ENCODE data around the gene TMEM139. TPM values are rescaled to one million over a fixed set of nuclear protein-coding genes. Genes with fewer than 3 reads are reported as not detected.

The TMEM139 gene
- total RNA-seq, 4 donors from 2014 or later: 2.2 to 11.1 TPM; not detected in 2

GRCh38 chr7:143285470-143285778 lies 666 bp downstream of the TMEM139 start:
- no peak overlapping the region for H3K27ac ChIP-seq
- H3K9me3 ChIP-seq: no peaks in the 10 kb centered on the region
- no peaks in the 10 kb centered on the region for H3K27me3 ChIP-seq
- H3K4me1 ChIP-seq: peaks cover 3 to 6% of the 10 kb centered on the region in 2 donors
- no peak overlapping the region for H3K4me3 ChIP-seq
- TF ChIP-seq CTCF (IDR thresholded peaks at IDR 0.05) (no peak), POLR2A (IDR thresholded peaks at IDR 0.05) (no peak)
- DNase-seq: no peak
- intact Hi-C loops (cut with DNase I; ENCODE audit: low total_unique reads): no loop called here
- no peaks in the 10 kb centered on the region for H3K36me3 ChIP-seq

GRCh38 chr7:143285806-143286521 lies 1.2 kb downstream of the TMEM139 start:
- Histone ChIP-seq H3K4me1 (peaks cover 6 to 8% of the 10 kb centered on the region in 2 donors), H3K27me3 (no peaks in the 10 kb centered on the region), H3K36me3 (no peaks in the 10 kb centered on the region), H3K27ac (no peak overlapping the region), H3K4me3 (no peak overlapping the region), H3K9me3 (no peaks in the 10 kb centered on the region)
- TF ChIP-seq POLR2A (IDR thresholded peaks at IDR 0.05) (no peak), CTCF (IDR thresholded peaks at IDR 0.05) (no peak)
- intact Hi-C loops (cut with DNase I; ENCODE audit: low total_unique reads): no loop called here
- no peak for DNase-seq

- Histone ChIP-seq H3K4me1 (peaks cover 6 to 8% of the 10 kb centered on the region in 2 donors), H3K9me3 (no peaks in the 10 kb centered on the region), H3K4me3 (no peak overlapping the region), H3K27ac (no peak overlapping the region), H3K27me3 (no peaks in the 10 kb centered on the region), H3K36me3 (no peaks in the 10 kb centered on the region)
- no peak for DNase-seq
- no peak for TF ChIP-seq CTCF (IDR thresholded peaks at IDR 0.05)
- intact Hi-C loops (cut with DNase I; ENCODE audit: low total_unique reads): no loop called here
Observed at GRCh38 chr7:143286522-143286890, 1.7 kb downstream of the TMEM139 start.

GRCh38 chr7:143287339-143287934 lies 2.7 kb downstream of the TMEM139 start:
- no peak for DNase-seq
- no peaks in the 10 kb centered on the region for H3K36me3 ChIP-seq
- intact Hi-C loops (cut with DNase I; ENCODE audit: low total_unique reads): no loop called here
- H3K4me1 ChIP-seq: peaks cover 6 to 8% of the 10 kb centered on the region in 2 donors
- TF ChIP-seq CTCF (IDR thresholded peaks at IDR 0.05) (no peak), POLR2A (IDR thresholded peaks at IDR 0.05) (no peak)
- H3K4me3 ChIP-seq: peak overlapping the region; percentile 79 to 85
- peak overlapping the region; percentile 85 to 88 for H3K27ac ChIP-seq
- no peaks in the 10 kb centered on the region for H3K9me3 ChIP-seq
- H3K27me3 ChIP-seq: no peaks in the 10 kb centered on the region

- TF ChIP-seq POLR2A (IDR thresholded peaks at IDR 0.05): peak; percentile 47 to 79
- peak; percentile 19 to 49 (median 26) for TF ChIP-seq CTCF (IDR thresholded peaks at IDR 0.05)
- DNase-seq: peak; percentile 97 to 98
- no peaks in the 10 kb centered on the region for H3K27me3 ChIP-seq
- H3K9me3 ChIP-seq: no peaks in the 10 kb centered on the region
- peak within 1 kb of the TSS; percentile 85 to 88 for H3K27ac ChIP-seq
- H3K4me3 ChIP-seq: peak within 1 kb of the TSS; percentile 79 to 85
- no peaks in the 10 kb centered on the region for H3K36me3 ChIP-seq
- H3K4me1 ChIP-seq: peaks cover 6 to 8% of the 10 kb centered on the region in 2 donors
- intact Hi-C loops (cut with DNase I; ENCODE audit: low total_unique reads): no loop called here
Observed at GRCh38 chr7:143287935-143288826, 3.4 kb downstream of the TMEM139 start, which contains the start of gene CASP2. TSS of gene CASP2 (plus strand) at chr7:143288351. CDS start at chr7:143288456, 105 bp downstream.
